DND-41 (cell line): ENCODE measurements around the gene PSAP.

Experiments used
- ATAC-seq: fragments of 200-7000 bp; cut with Tn5 transposase; 3 replicates; pipeline ENCODE4 v1.9.1; 2021; ENCODE audit warnings: low read depth; ENCODE audit not compliant: insufficient read depth
- DNase-seq: peaks from one replicate; pipeline ENCODE4 v3.0.0-alpha.2; 2020
- H2AFZ ChIP-seq: 2 replicates; pipeline ENCODE4 v1.6.0; 2012; ENCODE audit warnings: low read depth, low read length
- H3K27ac ChIP-seq: 2 replicates; pipeline ENCODE4 v1.5.1; 2012; ENCODE audit warnings: low read length, inconsistent platforms
- H3K27me3 ChIP-seq: fragments of 200-600 bp; sonication (generic); 2 replicates; pipeline ENCODE4 v1.6.0; 2012; ENCODE audit warnings: low read length, mild to moderate bottlenecking, inconsistent platforms; ENCODE audit not compliant: insufficient read depth, poor library complexity
- H3K36me3 ChIP-seq: 2 replicates; pipeline ENCODE4 v1.5.1; 2012; ENCODE audit warnings: low read length, inconsistent platforms; ENCODE audit not compliant: insufficient read depth
- H3K4me1 ChIP-seq: 2 replicates; pipeline ENCODE4 v1.5.1; 2012; ENCODE audit warnings: mild to moderate bottlenecking, low read length; ENCODE audit not compliant: insufficient read depth
- H3K4me2 ChIP-seq: 2 replicates; pipeline ENCODE4 v1.6.0; 2012; ENCODE audit warnings: mild to moderate bottlenecking, moderate library complexity, low read length, inconsistent platforms; ENCODE audit not compliant: insufficient read depth
- H3K4me3 ChIP-seq, 2 experiments: fragments of 200-600 bp in 1 of 2; shearing (Covaris generic) in 1 of 2; 2 replicates each; pipeline ENCODE4 v1.5.1; 2012 to 2016; ENCODE audit warnings: inconsistent platforms in 2 of 2, low read length in 2 of 2, mild to moderate bottlenecking in 2 of 2, low read depth in 1 of 2, moderate library complexity in 1 of 2
- H3K79me2 ChIP-seq: 2 replicates; pipeline ENCODE4 v1.6.0; 2012; ENCODE audit warnings: low read length, inconsistent platforms; ENCODE audit not compliant: insufficient read depth
- H3K9ac ChIP-seq: 2 replicates; pipeline ENCODE4 v1.6.0; 2012; ENCODE audit warnings: low read depth, mild to moderate bottlenecking, inconsistent platforms, low read length, moderate library complexity
- H3K9me3 ChIP-seq: 2 replicates; pipeline ENCODE4 v1.5.1; 2012; ENCODE audit warnings: low read length, moderate library complexity, mild to moderate bottlenecking, inconsistent platforms; ENCODE audit not compliant: insufficient read depth, severe bottlenecking
- H4K20me1 ChIP-seq: 2 replicates; pipeline ENCODE4 v1.6.0; 2012; ENCODE audit warnings: low read length; ENCODE audit not compliant: insufficient read depth
- EZH2 ChIP-seq: IDR thresholded peaks from 3 replicates; pipeline ENCODE4 v1.6.1; 2012; ENCODE audit warnings: borderline replicate concordance, low read depth, mild to moderate bottlenecking, moderate library complexity, low read length, inconsistent platforms; ENCODE audit not compliant: severe bottlenecking
- TF ChIP-seq, protein P1 (sequence below): IDR thresholded peaks from 2 replicates; pipeline ENCODE4 v1.5.1; 2012; ENCODE audit warnings: borderline replicate concordance, low read length, moderate library complexity, mild to moderate bottlenecking; ENCODE audit not compliant: poor library complexity, severe bottlenecking; ENCODE audit errors: extremely low read depth

Gene PSAP

DNA sequence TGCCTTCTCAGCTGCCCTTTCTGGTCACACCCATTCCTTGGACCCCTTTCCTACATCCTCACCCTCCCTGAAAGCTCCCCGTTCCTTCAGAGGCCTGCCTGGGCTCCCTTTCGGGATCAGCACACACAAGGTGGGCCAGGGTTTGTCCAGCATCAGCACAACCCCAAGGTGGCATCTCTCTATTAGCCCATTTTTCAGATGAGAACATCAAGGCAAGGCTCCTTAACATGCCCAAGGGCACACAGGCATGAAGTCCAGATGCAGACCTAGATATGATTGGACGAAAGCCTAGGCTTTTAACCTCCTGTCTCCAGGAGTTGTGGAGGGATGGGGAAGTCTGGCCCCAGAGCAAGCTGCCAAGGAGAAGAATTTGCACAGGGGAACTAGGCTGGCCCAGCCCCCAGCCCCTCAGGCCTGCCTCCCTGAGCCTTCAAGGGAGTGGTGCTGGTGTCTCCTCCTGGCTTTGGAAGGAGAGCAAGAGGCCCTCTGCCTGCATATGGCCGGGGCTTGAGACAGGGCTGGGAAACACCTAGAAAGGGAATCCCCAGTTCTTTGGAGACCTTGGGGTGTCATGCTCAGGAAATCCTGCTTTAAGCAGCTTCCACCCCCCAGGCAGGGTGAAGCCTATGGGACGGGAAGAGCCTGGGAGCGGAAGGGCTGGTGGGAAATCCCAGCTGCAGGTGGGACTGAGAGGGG is 68.7 kb downstream of the PSAP start:
- DNase-seq (no peak), ATAC-seq (no peak)
- no peaks in the 10 kb centered on the region for H3K27me3 ChIP-seq
- H3K9me3 ChIP-seq, result no peaks in the 10 kb centered on the region
- H4K20me1 ChIP-seq, result no peaks in the 10 kb centered on the region; the same call in 1 of the 2 replicates
- TF ChIP-seq EZH2, result no peak
- TF ChIP-seq, protein P1, sequence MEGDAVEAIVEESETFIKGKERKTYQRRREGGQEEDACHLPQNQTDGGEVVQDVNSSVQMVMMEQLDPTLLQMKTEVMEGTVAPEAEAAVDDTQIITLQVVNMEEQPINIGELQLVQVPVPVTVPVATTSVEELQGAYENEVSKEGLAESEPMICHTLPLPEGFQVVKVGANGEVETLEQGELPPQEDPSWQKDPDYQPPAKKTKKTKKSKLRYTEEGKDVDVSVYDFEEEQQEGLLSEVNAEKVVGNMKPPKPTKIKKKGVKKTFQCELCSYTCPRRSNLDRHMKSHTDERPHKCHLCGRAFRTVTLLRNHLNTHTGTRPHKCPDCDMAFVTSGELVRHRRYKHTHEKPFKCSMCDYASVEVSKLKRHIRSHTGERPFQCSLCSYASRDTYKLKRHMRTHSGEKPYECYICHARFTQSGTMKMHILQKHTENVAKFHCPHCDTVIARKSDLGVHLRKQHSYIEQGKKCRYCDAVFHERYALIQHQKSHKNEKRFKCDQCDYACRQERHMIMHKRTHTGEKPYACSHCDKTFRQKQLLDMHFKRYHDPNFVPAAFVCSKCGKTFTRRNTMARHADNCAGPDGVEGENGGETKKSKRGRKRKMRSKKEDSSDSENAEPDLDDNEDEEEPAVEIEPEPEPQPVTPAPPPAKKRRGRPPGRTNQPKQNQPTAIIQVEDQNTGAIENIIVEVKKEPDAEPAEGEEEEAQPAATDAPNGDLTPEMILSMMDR, result no peak
- H3K4me2 ChIP-seq, result no peak overlapping the region
- H3K27ac ChIP-seq, result no peak overlapping the region
- no peak overlapping the region for H3K4me3 ChIP-seq
- H3K36me3 ChIP-seq, result no peaks in the 10 kb centered on the region
- H3K4me1 ChIP-seq, result no peaks in the 10 kb centered on the region
- H3K79me2 ChIP-seq, result no peaks in the 10 kb centered on the region
- no peak overlapping the region for H2AFZ ChIP-seq
- H3K9ac ChIP-seq, result no peak overlapping the region

DNA sequence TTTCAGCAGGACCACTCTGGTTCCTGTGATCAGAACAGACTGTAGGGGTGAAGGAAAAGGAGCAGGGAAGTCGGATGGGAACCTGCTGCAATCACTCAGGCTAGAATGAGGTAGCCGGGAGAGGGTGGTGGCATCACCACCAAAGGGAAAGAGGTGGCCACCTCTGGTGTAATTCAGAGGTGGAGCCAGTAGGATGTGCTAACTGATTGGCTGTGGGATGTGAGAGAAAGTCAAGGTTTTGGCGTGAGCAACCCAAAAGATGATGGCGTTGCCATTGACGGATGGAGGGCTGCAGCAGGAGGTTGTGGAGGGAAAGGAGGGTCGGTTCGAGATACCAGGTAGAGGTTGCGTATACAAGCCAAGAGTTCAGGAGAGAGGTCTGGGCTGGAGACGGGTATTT is 70.3 kb downstream of the PSAP start:
- DNase-seq (no peak), ATAC-seq (no peak)
- Histone ChIP-seq H3K9ac (no peak overlapping the region), H3K4me2 (no peak overlapping the region), H3K79me2 (no peaks in the 10 kb centered on the region), H3K4me3 (no peak overlapping the region), H4K20me1 (no peaks in the 10 kb centered on the region; the same call in 1 of the 2 replicates), H3K4me1 (peaks cover 10% of the 10 kb centered on the region), H2AFZ (no peak overlapping the region), H3K9me3 (no peaks in the 10 kb centered on the region), H3K36me3 (no peaks in the 10 kb centered on the region), H3K27me3 (no peaks in the 10 kb centered on the region), H3K27ac (no peak overlapping the region)
- TF ChIP-seq, protein P1, result no peak
- TF ChIP-seq EZH2, result no peak

DNA sequence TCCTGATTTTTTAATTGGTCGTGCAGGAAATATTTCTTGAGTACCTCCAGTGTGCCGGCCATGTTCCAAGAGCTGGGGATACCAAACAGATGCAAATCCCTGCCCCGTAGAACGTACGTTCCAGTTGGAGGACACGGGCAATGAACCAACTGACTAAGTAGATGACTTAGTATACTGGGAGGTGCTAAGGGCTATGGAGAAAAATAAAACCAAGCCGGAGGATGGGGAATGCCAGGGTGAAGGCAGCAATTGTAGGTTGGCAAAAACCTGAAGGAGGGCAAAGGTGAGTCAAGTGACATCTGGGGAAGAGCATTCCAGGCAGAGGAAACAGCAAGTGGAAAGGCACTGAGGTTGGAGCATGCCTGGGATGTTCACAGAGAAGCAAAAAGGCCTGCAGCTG is 70.9 kb downstream of the PSAP start:
- Histone ChIP-seq H3K9ac (no peak overlapping the region), H3K4me1 (peaks cover 15% of the 10 kb centered on the region), H3K79me2 (no peaks in the 10 kb centered on the region), H3K9me3 (no peaks in the 10 kb centered on the region), H4K20me1 (no peaks in the 10 kb centered on the region), H3K36me3 (no peaks in the 10 kb centered on the region), H3K27me3 (no peaks in the 10 kb centered on the region), H3K4me3 (no peak overlapping the region), H3K27ac (no peak overlapping the region), H3K4me2 (no peak overlapping the region), H2AFZ (no peak overlapping the region)
- TF ChIP-seq EZH2, result no peak
- TF ChIP-seq, protein P1, result no peak
- no peak for DNase-seq
- no peak for ATAC-seq
